ENCODE measurements around the gene HTRA3.

- TF ChIP-seq, protein P1, sequence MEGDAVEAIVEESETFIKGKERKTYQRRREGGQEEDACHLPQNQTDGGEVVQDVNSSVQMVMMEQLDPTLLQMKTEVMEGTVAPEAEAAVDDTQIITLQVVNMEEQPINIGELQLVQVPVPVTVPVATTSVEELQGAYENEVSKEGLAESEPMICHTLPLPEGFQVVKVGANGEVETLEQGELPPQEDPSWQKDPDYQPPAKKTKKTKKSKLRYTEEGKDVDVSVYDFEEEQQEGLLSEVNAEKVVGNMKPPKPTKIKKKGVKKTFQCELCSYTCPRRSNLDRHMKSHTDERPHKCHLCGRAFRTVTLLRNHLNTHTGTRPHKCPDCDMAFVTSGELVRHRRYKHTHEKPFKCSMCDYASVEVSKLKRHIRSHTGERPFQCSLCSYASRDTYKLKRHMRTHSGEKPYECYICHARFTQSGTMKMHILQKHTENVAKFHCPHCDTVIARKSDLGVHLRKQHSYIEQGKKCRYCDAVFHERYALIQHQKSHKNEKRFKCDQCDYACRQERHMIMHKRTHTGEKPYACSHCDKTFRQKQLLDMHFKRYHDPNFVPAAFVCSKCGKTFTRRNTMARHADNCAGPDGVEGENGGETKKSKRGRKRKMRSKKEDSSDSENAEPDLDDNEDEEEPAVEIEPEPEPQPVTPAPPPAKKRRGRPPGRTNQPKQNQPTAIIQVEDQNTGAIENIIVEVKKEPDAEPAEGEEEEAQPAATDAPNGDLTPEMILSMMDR (conservative IDR thresholded peaks at IDR 0.05; ENCODE audit: low read depth, low read length): no peak
- no peak for TF ChIP-seq FOS (IDR thresholded peaks at IDR 0.05; ENCODE audit: low read depth, low read length)
- no peak for TF ChIP-seq POLR2A (IDR thresholded peaks at IDR 0.05; ENCODE audit: low read depth, low read length)
- no peak for TF ChIP-seq CEBPB (IDR thresholded peaks at IDR 0.05; ENCODE audit: low read depth, low read length)
- no peak for TF ChIP-seq RFX5 (IDR thresholded peaks at IDR 0.05; ENCODE audit: low read depth, low read length)
Observed at GRCh38 chr4:8286719-8287342, 17.3 kb downstream of the HTRA3 start.

All from IMR-90 (cell line).